Stimulated activated CD8-positive, alpha-beta memory T cell treated with anti-CD3 and anti-CD28 coated beads, Interleukin-4, amount 100 ng/mL, for 4 hours (primary cell): Measurements from ENCODE around the gene C11orf86.
"Not testable (repeated sequence)": the region's sequence is repeated elsewhere in the genome, so short reads cannot be mapped to it uniquely, and the experiment has no call there.

ENCODE experiments used
- DNase-seq, 2 donors: peaks; one replicate each; pipeline ENCODE4 v3.0.0-alpha.2; 2020; ENCODE audit warnings: low read depth in 2 of 2, low spot score in 1 of 2

C11orf86 gene

GRCh38 chr11:66974724-66975404 lies at the start of gene C11orf86:
TSS of gene C11orf86 (plus strand) at chr11:66975304. CDS start at chr11:66975363, 59 bp downstream.
- no peak for DNase-seq

GRCh38 chr11:66929753-66930152 lies 45.4 kb upstream of the C11orf86 start:
- no peak for DNase-seq

DNA sequence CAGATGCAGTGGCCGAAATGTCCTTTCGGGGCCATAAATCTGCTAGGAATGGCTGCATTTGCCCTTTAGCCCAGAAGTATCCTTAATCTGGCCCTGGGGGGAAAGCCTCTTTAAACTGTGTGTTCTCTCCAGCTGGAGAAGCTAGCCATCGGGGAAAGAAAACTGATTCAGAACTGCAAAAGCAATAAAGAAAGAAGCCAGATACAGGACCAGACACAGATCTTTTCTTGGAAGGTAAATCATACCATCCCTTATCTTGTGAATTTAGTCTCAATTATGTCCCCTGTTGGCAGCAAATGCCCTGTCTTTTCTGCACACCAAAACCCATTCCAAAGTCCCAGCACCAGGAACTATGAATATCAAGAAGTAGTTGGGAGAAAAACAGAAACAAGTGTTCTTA lies 42.6 kb upstream of the C11orf86 start:
- DNase-seq: no peak

DNA sequence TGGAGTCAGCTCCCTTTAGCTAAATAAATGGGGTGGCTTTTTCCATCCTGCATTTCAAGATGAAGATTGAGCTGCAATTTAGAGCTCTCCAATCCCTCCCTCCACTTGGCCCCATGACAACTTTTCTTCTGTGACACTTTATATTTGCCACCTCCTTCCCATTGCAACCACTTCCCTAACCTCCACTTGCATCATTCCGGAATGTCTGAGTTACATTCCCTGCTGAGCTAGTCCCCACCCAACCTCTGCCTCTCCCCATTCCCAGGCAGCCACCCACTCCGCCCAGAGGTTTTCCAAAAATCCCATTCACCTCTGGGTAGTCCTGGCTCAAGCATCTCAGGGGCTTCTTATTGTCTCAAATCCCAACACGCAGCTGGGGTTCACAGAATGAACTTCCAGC lies 41.6 kb upstream of the C11orf86 start:
- DNase-seq: no peak

- DNase-seq: no peak
Observed at GRCh38 chr11:66934950-66935779, 39.9 kb upstream of the C11orf86 start.

DNA sequence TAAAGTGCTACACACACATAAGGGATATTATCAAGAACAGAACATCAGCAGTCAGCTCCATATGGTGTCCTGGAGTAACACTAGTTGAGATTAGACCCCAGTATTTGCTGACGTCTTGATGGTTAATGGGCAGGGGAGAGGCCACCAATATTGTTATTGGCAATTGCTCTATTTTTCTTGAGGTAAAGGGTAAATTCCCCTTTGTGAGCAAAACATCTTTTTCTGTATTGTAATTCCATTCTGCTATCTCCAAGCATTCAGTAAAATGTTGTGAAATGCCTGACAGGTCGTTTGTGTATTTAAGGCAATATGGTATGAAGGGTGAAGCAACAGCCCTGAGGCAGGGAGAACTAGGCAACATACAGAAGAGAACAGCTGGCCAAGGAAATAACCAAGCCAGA lies 38.8 kb upstream of the C11orf86 start:
- DNase-seq: no peak

DNA sequence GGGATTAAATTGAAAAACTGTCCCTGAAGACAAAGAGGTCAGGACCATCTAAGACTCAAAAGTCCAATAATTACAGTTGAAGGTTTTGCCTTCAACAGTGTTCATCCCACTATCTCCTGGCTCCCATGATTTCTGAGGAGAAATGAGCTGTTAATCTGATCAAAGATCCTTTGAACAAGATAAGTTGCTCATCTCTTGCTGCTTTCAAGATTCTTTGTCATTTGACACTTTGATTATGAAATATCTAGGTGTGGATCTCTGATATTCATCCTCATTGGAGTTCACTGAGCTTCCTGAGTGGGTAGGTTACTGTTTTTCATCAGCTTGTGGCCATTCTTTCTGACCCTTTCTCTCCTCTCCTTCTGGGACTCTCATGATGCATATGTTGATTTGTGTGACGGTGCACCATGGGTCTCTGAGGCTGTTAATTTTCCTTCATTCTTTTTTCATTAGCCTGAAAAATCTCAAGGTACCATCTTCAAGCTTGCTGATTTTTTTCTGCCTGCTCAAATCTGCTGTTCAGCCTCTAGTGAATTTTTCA lies 37.8 kb upstream of the C11orf86 start:
- DNase-seq: no peak

- no peak for DNase-seq
Observed at GRCh38 chr11:66938582-66939135, 36.4 kb upstream of the C11orf86 start.

- DNase-seq: no peak
Observed at GRCh38 chr11:66950112-66950535, 25.0 kb upstream of the C11orf86 start.

GRCh38 chr11:66951135-66951534 lies 24.0 kb upstream of the C11orf86 start:
- DNase-seq: no peak

DNA sequence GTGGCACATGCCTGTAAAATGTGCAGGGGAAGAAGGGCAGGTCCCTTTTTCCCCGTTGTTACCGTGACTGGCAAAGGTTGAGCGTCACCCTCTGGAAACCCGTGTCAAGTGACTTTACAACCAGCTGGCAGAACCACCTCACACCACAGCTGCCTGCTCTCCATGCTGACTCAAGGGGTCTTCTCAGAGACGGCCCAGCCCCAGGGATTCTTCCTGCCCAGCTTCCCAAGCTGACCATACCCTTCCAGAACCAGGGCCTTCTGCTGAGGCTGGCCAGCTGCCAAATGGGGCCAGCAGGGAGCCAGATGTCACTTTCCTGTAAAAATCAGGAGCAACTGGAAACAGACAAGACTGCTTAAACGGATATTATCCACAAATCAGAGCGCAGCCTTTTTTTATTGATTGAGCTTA lies 23.2 kb upstream of the C11orf86 start:
- no peak for DNase-seq

- no peak for DNase-seq
Observed at GRCh38 chr11:66953081-66953833, 21.8 kb upstream of the C11orf86 start.

- no peak for DNase-seq
Observed at GRCh38 chr11:66956689-66957290, 18.3 kb upstream of the C11orf86 start.

GRCh38 chr11:66957971-66958231 lies 17.2 kb upstream of the C11orf86 start:
- DNase-seq: no peak

- DNase-seq: peak; percentile 93 to 96
Observed at GRCh38 chr11:66958232-66958955, 16.7 kb upstream of the C11orf86 start, which contains the start of gene PC. TSS of gene PC (minus strand) at chr11:66958383. CDS start at chr11:66872159, 86,224 bp downstream.

DNA sequence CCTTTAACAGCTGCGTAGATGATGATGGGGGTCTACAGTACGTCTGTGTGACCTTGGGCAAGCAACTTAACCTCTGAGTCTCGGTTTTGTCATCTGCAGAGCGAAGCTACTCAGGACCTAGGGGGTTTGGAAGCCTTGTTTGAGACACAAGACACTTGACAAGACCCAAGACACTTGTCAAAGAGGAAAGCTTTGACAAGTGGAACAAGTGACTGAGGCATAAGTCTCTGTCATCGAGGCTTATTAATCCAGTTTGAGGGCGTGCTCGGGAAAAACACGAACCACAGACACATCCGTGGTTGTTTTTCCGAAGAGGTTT lies 16.2 kb upstream of the C11orf86 start:
- no peak for DNase-seq

DNA sequence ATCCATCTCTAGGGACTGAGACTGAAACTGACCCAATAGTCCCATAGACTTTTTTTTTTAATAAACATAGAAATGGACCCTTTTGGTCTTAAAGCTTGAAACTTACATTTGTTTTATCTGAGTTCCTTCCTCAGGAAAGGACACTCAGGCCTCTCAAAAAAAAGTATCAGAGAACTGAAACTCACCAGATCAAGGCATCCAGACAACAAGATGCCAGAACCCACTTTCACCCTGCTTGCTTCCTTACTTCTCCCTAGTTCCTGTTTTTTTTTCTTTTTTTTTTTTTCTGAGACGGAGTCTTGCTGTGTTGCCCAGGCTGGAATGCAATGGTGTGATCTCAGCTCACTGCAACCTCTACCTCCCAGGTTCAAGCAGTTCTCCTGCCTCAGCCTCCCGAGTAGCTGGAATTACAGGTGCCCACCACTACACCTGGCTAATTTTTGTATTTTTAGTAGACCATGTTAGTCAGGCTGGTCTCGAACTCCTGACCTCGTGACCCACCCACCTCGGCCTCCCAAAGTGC lies 13.4 kb upstream of the C11orf86 start:
- not testable (repeated sequence) for DNase-seq

GRCh38 chr11:66962247-66962646 lies 12.9 kb upstream of the C11orf86 start:
- no peak for DNase-seq

- DNase-seq: no peak
Observed at GRCh38 chr11:66962801-66963200, 12.3 kb upstream of the C11orf86 start.

DNA sequence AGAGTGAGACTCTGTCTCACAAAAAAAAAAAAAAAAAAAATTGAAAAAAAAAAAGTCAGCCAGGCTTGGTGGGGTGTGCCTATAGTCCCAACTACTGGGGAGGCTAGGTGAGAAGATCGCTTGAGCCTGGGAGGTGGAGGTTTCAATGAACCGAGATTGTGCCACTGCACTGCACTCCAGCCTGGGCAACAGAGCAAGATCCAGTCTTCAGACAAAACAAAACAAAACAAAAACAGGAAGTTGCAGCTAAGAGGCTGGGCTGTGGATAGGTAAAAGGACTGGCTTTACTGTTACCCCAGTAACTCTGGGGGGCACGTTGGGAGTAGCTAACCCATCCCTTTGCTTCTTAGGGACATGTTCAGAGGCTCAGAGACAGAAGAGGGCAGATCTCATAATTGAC lies 10.6 kb upstream of the C11orf86 start:
- no peak for DNase-seq
